Erythroblast (primary cell): ENCODE results near the gene AWAT2.

Experiments
- GATA1 ChIP-seq: IDR thresholded peaks from 2 replicates; pipeline ENCODE4 v1.6.1; 2011; ENCODE audit warnings: low read depth, mild to moderate bottlenecking, control low read depth, low read length, moderate library complexity
- POLR2A ChIP-seq: IDR thresholded peaks from 2 replicates; pipeline ENCODE4 v1.6.1; 2011; ENCODE audit warnings: mild to moderate bottlenecking, low read length

DNA sequence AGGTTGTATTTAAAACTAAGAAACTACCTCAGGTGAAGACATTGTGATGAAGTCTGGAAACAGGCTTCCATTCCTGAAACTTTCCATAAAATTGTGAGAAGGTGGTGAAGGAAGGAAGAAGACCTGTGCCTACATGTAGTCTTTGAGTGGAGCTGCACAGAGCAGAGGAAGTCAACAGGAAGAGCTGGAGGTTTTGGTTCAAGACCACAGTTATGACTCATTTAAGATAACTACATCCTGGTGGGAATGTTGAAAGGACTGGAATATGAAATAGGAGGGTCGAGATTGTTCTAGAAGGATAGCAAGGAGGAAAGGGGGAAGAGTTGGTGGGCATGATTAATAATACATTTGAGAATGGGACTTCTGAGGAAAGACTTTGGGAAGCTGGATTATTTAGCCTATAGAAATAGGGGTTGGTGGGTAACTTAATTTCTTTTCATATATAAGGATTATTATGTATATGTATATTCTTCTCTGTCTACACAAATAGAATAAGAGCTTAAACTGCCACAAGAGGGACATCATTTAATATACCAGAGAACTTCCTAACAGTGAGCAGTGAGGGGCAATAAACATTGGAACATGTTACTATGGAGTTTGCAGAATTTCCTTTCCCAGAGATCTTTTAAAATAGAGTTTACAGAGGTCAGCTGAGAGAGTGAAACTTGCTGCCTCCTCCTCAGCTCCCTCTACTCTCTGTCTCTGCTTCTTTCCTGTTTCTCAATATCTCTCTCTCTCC lies 23.5 kb downstream of the AWAT2 start:
- no peak for TF ChIP-seq POLR2A
- TF ChIP-seq GATA1, result no peak
